Raji (cell line): ENCODE data around the gene BMP5.

ENCODE experiments used
- POLR2A ChIP-seq: IDR thresholded peaks from 2 replicates; pipeline ENCODE4 v1.6.1; 2011; ENCODE audit warnings: low read depth, low read length, control low read depth; ENCODE audit not compliant: insufficient read depth

The BMP5 gene

DNA sequence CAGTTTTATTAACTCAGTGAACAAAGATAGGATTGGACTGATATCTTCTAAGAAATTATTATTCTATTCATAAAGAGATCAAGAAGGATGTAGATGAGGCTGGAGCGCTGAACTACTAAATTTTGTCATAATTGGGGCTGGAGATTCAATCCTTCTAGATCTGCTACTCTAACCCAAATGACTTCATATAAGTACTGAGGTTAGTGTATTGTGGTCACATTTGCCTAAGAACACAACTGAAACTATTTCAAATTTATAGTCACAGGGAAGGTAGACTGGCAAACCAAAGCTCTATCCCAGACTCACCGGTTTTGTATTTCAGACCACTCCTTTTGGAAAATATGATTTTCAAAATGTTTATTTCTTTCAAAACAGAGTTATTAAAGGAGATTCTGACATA, 96.7 kb downstream of the BMP5 start:
- no peak for TF ChIP-seq POLR2A

DNA sequence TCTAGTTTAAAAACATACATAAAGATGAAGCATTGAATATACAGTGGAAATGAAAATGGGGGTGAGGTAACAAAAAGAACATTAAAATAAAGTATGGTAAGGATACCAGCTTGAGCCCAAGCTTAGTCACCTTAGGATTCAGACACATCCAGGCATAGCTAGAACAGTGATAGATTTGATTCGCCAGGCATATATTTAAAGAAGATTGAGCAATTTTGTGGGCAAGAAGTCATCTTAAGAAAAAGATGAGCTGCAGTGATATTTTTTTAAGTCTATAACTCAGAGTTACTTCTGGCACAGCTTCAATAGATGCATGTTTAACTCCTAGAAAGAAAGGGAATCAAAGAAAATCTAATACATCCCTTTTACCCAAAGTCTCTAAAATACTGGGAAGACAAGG, 97.9 kb downstream of the BMP5 start:
- TF ChIP-seq POLR2A = no peak

DNA sequence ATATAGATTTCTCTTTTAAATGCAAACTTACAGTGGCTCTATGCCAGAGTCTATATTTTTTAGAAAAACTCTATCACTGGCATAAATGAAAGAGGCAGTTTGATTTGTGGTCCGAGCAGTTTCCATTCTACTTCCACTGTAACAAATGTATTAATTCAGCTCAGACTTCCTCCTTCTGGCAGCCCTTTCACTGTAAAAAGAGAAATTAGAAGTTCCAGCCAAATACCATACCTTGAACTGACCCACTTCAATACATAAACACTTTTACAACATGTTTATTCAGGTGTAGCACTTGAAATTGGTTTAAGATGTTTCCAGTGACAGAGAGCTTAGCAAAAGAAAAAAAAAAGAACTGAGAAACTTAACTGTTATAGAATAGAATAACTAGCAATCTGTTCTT, 99.3 kb downstream of the BMP5 start:
- no peak for TF ChIP-seq POLR2A

DNA sequence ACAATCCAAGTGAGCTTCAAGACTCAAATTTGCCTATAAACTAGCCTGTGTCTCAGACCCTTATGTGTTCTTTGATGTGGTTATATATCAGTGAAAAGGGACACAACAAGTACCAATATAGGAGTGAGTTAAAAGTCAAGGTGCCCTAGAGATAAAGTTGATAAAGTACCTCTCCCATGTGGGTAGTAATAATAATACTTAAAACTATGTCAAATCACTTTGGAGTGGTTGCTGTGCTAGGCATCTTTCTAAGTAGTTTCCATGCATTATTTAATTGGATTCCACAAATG, 100.4 kb downstream of the BMP5 start:
- no peak for TF ChIP-seq POLR2A

DNA sequence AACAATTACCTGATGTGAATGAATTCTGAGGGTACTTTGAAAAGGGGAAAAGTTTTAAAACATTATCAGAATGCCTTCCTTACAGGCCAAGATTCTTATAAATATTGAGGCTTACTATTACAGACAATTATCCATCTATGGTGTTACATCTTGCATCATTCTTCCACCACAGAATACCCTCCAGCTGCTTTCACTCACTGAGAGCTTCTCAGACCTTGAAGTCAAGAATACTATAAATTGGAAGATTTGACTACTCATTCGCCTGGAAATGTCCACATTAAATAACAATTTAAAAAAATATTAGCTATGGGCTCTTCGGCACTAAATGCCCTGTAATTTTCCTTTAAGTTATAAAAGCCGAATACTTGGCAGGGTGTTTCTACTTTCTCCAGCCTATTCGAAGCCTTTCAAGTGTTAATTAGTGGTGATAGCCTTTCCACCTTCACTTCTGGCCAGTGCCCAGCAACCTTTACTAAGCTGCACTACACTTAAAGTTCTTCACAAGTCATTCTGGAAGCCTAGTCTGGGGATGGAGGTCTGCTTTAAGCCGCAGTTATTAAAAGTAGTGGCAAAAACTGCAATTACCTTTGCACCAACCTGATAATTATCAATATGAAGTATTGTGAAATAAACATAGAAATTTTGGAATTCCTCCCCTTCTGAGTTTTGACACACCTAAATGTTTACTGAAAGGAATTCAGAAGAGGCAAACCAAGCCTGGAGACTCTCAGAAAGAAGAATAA, 100.9 kb downstream of the BMP5 start:
- TF ChIP-seq POLR2A = no peak

DNA sequence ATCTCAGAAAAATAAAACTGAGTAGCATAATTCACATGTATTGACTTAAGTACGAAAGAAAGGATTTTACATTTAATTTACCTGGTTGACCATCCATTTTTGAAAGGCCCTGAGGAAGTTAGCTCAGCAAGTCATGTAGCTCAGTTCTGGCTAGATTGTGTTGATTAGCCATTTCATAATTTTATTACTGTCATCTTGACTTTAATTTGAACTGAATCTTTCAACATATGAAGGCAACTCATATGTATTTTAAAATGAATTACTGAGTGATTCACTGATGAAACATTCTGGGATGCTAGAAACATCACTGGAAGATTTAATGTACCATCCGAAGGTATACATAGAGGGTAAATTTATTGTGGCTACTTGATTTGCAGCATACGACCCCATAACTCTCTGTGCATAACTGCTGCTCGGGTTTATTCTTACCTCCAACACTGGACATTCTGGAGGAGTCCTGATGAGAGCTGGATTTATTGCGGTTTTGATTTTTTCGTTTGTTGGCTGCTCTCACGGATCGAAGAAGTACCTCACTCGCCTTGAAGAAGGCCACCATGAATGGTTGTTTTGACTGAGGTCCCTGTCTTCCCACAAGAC, 101.7 kb downstream of the BMP5 start:
- no peak for TF ChIP-seq POLR2A

DNA sequence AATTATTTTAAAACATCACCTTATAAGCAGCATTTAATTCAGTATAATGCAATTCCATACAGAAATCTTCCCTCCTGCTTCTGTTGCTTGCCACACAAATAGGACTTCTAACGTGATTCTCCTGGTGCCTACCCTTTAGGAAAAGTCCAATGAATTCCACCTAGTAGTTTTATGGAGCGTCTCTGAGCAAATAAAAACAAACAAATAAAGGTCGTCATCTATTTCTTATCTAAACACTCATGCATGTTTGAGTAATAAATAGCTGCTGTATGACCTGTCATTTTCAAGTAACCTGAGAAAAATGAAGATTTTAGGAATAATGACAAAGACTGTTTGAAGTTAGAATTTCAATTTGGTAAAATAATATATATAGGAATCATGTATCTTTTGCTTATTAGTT, 102.7 kb downstream of the BMP5 start:
- no peak for TF ChIP-seq POLR2A

DNA sequence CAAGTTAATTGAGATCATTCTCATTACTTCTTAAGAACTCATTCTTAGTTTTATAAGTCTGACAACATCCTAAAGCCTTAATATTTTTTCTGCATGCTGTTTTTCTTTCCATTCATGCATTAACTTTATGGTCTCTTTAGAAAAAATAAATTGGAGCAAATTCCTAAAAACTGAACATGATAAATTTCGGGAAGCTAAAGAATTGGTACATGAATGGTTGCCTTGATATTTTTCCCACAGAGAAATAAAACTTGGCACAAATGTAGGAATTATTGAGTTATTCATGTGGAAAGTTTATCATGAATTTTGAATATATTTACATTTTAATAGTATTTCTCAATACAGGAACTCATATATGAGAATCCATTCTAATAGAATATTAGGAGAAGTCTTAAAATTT, 115.9 kb downstream of the BMP5 start:
- TF ChIP-seq POLR2A = no peak

DNA sequence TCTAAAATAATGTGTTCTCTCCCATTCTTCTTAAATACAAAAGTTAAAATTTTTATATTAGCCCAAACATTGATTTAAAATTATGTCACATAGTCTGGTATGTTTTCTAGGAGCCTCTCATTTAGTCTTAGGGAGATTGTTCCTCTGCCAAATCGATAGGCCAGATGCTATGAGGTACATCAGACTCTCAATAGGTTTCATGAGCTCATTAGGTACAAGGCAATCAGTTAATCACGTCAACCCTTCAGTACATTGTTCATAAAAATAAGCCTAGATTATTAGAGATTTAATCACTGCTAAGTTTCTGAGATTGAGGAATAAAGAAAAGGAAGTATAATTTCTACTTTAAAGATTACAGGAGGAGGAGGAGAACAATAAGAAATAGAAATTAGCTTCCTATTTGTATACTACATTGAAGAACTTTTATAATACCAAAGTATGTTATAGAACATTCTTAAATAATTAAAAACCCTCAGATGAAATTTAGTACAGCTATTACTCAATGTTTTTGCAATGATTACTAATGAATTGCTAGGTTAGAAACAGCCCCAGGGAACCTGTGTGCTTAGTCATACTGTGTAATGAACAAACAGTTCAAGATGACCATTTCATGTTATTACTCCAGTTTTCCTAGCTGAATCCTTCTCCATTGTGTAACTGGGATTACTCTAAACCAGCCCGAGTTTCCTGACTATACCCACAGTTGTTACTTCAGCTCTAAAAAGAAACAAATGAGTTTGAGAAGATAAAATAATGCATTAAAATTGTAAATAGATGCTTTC, 117.0 kb downstream of the BMP5 start:
- TF ChIP-seq POLR2A = no peak

DNA sequence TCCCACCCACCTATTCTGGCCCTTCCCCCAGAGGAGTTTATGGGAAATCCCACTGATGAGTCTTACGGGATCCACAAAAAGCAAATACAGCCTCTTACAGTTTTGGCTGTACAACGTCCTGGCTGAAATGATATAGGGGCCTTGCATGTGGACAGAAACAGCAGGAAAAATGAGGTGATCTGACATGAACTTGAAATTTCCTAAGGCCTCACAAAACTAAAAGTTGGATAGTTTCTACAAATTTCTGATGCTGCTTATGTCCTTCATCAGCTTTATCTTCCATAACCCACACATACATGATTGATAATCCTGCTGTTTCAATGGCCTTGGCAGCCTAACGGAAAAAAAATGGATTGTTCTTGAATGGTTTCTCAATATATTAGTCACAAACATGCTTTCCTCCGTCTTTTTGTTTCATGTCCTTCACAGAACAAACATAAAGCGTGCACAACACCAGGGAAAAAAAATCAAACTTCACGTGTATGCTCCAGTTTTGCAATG, 118.8 kb downstream of the BMP5 start:
- TF ChIP-seq POLR2A = no peak

DNA sequence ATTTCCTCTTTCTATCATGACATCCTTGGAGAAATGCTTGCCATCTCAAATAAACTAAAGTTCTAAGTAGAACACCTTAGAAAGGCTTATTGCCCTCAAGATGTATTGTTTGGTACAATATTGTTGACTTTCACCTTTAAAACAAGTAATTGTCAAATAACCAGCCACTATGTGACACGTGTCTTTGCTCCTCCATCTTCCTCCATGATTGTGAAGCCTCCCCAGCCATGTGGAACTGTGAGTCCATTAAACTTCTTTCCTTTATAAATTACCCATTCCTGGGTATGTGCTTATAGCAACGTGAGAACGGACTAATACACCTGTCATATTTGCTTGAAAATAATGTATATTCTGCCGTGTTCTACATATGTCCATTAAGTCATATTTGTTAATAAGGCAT, 126.5 kb downstream of the BMP5 start:
- TF ChIP-seq POLR2A = no peak

DNA sequence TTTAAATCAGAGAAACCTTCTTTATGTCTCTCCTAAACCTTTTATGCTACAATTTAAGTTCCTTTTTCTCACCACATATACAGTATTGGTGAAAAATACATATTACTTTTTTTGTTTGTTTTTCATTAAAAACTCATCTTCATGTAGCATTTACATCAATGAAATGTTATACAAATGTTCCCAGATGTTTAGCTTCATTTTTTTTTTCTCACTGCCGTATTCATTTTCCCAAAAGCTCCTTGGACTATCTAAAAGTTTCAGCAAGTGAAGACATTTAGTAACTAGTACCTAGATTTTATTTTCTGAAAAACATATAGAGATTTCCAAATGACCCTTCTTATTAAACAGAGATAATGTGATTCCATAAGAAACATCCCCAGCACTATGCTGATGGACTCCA, 128.9 kb downstream of the BMP5 start:
- TF ChIP-seq POLR2A = no peak

DNA sequence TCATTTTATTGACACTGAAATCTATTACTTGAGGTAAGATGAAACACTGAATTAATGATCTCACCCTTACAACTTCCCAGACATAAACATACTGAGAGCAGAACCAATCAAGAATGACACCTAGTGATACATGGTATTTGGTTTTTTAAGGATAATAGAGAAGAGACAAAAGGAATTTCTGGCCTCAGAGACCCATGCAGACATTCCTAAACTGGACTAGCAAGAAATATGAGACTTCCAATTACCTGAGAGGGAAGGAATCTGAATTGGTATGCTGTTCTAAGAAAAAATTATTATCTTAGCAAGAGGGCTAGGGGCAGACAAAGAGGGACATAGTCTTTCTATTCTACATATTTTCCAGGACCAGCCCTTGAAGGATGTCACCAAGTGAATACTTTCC, 141.1 kb downstream of the BMP5 start:
- no peak for TF ChIP-seq POLR2A

DNA sequence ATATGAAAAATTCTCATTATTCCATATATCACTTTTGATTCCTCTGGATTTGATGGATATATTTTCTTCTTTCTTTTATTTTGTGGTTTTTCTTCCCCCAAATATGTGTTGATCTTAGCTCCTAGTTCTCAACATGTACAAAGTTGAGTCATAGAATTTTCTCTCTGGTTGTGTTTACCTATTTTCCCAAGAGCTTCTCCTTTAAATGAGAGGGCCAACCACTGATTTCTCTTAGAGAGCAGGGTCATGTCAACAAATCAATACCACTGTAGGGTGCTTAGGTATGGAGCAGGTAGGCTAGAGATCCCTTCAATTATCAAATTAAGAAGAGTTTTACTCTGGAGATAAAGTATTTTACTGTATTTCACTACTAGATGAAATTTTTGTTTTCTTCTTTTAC, 145.7 kb downstream of the BMP5 start:
- TF ChIP-seq POLR2A = no peak

DNA sequence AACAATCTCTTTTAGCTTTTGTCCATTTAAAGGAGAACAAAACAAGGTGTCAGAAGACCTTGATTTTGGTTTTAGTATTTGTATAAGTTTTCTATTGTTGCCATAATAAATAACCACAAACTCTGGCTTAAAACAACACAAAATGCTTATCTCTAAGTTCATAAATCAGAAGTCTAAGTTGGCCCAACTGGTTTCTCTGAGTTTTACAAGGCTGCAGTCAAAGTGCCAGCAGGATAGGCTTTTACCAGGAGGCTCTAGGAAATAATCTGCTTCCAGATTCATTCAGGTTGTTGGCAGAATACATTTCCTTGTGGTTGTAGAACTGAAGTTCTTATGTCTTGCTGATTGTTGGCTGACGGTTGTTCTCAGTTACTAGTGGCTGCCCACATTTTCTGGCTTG, 149.2 kb downstream of the BMP5 start:
- no peak for TF ChIP-seq POLR2A

DNA sequence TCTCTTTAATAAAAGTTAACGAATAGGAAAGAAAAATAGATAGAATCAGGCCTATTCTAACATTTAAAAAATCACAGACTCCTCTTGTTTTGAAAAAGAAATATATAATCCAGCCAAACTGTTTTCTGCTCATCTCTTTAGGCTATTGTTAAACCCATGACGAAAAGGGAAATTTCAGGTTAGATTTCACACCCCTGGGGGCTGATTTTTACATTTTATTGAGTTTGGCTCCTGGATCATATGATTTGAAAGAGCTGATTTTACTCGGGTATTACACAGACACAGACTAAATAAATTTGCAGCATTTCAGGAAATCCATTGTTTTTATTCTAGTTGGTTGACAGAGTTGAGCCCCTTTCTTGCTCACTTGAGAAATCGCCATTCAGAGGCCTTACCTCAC, 160.6 kb downstream of the BMP5 start:
- TF ChIP-seq POLR2A = no peak
